Esophagus squamous epithelium (tissue), 5 donors: ENCODE results near the gene FA2H. TPM values are rescaled to one million over a fixed set of nuclear protein-coding genes. Genes with fewer than 3 reads are reported as not detected.

Source experiments
- DNase-seq: peaks from one replicate; lab custom pipeline; 2025; lab: John Stamatoyannopoulos, UW
- H3K27ac ChIP-seq, 4 donors: fragments of 200-600 bp; sonication (generic); one replicate each; pipeline ENCODE4 v1.5.1; 2016 to 2019; ENCODE audit warnings: mild to moderate bottlenecking in 1 of 4
- H3K27me3 ChIP-seq, 4 donors: fragments of 200-600 bp; sonication (generic); 1 replicate in 3 of 4; 2 replicates in 1 of 4; pipeline versions ENCODE4 v1.5.1 to v1.6.0; 2017 to 2021; ENCODE audit warnings: antibody characterized with exemption in 1 of 4
- H3K36me3 ChIP-seq, 3 donors: fragments of 200-600 bp; sonication (generic); one replicate each; pipeline ENCODE4 v1.5.1; 2016 to 2019
- H3K4me1 ChIP-seq, 3 donors: fragments of 200-600 bp; sonication (generic); one replicate each; pipeline ENCODE4 v1.5.1; 2017 to 2019
- H3K4me3 ChIP-seq, 4 donors: fragments of 200-600 bp; sonication (generic); 1 replicate in 3 of 4; 2 replicates in 1 of 4; pipeline ENCODE4 v1.5.1; 2016 to 2019; ENCODE audit warnings: mild to moderate bottlenecking in 2 of 4, moderate library complexity in 1 of 4
- H3K9me3 ChIP-seq, 3 donors: fragments of 200-600 bp; sonication (generic); one replicate each; pipeline ENCODE4 v1.5.1; 2016 to 2019
- POLR2A ChIP-seq, 4 donors: fragments of 450-650 bp; IDR thresholded peaks; one replicate each; pipeline ENCODE4 v1.6.1; 2017; ENCODE audit warnings: antibody characterized with exemption in 4 of 4, mild to moderate bottlenecking in 4 of 4, moderate library complexity in 3 of 4
- WGBS, 2 donors: methylation state at CpG; one replicate each; pipeline ENCODE4 v1.1.5; 2018; 5-methylcytosine and 5-hydroxymethylcytosine counted together
- intact Hi-C: fragments of 100-400 bp; cut with DNase I; formaldehyde crosslinking; loops from one replicate; pipeline ENCODE4 v1.15.0; 2022
- total RNA-seq, 4 donors: library from RNA; depleted of rRNA; stranded (reverse); fragments of >200 nt; gene quantifications; one replicate each; pipeline ENCODE4 v1.1.0, GENCODE V29; 2016
- TF ChIP-seq, protein P1 (sequence below), 6 experiments: fragments of 450-650 bp in 4 of 6; fragments of 200-600 bp in 2 of 6; sonication (generic) in 2 of 6; IDR thresholded peaks; one replicate each; pipeline ENCODE4 v1.5.1; 2016 to 2019; ENCODE audit warnings: antibody characterized with exemption in 6 of 6, mild to moderate bottlenecking in 4 of 6, moderate library complexity in 4 of 6
- donor health status: DM: yes; HTN: yes; CAD: no.

The FA2H gene
- total RNA-seq, 4 donors from 2014 or later = 2.9 to 4.0 (median 3.3) TPM

DNA sequence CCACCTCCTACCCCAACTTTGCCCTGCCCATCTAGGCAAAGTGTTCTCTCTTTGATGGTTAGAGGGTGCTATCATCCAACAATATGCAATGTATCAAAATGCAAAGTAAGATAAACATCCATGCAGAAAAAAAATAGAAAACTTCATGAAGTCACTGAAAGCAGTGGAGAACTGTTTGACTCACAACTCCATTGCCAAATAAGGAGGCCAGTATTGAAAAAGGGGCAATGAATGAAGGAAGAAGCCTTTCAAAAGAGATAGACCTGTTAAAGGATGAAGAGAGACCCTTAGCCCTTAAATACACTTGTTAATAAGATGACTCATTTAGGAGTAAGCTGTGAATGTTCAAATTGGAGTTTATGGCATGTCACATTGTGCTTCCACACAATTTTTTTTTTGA lies 13.0 kb downstream of the FA2H start:
- DNase-seq = no peak
- TF ChIP-seq, protein P1, sequence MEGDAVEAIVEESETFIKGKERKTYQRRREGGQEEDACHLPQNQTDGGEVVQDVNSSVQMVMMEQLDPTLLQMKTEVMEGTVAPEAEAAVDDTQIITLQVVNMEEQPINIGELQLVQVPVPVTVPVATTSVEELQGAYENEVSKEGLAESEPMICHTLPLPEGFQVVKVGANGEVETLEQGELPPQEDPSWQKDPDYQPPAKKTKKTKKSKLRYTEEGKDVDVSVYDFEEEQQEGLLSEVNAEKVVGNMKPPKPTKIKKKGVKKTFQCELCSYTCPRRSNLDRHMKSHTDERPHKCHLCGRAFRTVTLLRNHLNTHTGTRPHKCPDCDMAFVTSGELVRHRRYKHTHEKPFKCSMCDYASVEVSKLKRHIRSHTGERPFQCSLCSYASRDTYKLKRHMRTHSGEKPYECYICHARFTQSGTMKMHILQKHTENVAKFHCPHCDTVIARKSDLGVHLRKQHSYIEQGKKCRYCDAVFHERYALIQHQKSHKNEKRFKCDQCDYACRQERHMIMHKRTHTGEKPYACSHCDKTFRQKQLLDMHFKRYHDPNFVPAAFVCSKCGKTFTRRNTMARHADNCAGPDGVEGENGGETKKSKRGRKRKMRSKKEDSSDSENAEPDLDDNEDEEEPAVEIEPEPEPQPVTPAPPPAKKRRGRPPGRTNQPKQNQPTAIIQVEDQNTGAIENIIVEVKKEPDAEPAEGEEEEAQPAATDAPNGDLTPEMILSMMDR (IDR thresholded peaks at IDR 0.05) = no peak
- TF ChIP-seq POLR2A (IDR thresholded peaks at IDR 0.05) = no peak
- H3K4me1 ChIP-seq = no peaks in the 10 kb centered on the region
- H3K27me3 ChIP-seq = peaks cover 0 to 20% (median 0%) of the 10 kb centered on the region in 4 donors
- H3K4me3 ChIP-seq = no peak overlapping the region
- H3K36me3 ChIP-seq = no peaks in the 10 kb centered on the region
- H3K27ac ChIP-seq = no peak overlapping the region
- intact Hi-C loops = no loop called here
- no peaks in the 10 kb centered on the region for H3K9me3 ChIP-seq

DNA sequence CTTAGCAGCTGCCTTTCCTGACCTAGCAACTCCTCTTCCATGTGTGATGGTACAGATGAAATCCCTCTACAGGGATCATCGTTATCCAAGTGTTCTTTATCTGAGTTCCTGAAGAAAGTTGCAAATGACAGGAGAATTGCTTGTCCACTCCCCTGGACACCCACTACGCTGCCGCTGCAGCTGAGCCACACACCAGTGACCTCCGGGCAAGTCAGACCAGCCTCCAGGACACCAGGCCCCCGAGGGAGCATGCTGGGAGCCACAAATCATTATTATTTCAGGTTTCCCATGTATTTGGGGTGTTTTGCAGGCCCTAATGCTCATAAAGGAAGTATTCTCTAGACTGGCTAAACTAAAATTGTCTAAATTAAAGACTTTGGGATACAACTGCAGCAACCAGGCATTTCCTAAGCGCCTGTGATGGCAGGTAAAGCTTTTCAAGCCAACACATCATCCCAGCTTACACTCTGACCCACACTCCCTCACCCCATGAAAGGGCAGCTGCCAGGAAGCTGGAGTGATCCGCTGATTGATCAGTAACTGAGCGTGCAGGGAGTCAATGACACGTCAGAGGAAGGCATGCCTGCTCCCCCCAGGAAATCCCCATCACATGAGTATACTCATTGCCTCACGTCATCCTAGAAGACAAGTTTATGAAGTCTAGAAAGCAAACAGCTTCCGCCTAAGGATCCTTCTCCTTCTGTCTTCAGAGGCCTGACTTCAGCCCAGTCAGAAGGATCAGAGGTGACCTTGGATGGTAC lies 14.4 kb downstream of the FA2H start:
- Histone ChIP-seq H3K4me1 (no peaks in the 10 kb centered on the region), H3K9me3 (no peaks in the 10 kb centered on the region), H3K27me3 (peaks cover 0 to 11% (median 0%) of the 10 kb centered on the region in 4 donors), H3K27ac (no peak overlapping the region), H3K4me3 (no peak overlapping the region), H3K36me3 (no peaks in the 10 kb centered on the region)
- TF ChIP-seq, protein P1 (IDR thresholded peaks at IDR 0.05) = no peak
- no peak for TF ChIP-seq POLR2A (IDR thresholded peaks at IDR 0.05)
- WGBS, 2 donors = 61 to 71% methylated on average over 8 to 11 of the region's 11 CpGs
- DNase-seq = no peak
- intact Hi-C loops = no loop called here

DNA sequence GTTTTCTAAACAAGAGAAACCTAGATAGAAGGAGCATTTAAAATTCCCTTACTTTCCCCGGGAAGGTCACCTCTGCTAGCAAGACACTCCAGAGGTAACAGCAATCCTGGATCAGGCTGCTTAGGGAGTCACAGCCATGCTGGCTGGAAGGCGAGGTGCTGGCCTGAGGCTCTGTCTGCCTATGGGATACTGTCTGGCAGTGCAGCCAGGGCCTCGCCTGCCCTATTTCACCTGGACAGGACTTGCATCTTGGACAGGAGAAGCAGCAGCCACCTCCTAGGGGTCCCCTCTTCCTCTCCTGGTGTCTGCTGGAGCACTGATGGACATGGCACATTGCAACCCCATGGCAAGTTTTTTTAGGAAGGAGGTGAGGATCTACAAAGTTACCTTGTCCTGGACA lies 15.1 kb downstream of the FA2H start:
- H3K27ac ChIP-seq = no peak overlapping the region
- 80% methylated on average over 2 of the region's 3 CpGs; no CpG with 5 or more reads in 1 of the 2 donors for WGBS, 2 donors
- H3K4me1 ChIP-seq = no peaks in the 10 kb centered on the region
- H3K9me3 ChIP-seq = no peaks in the 10 kb centered on the region
- no peak for TF ChIP-seq POLR2A (IDR thresholded peaks at IDR 0.05)
- TF ChIP-seq, protein P1 (IDR thresholded peaks at IDR 0.05) = no peak
- no peaks in the 10 kb centered on the region for H3K36me3 ChIP-seq
- intact Hi-C loops = no loop called here
- no peak for DNase-seq
- H3K27me3 ChIP-seq = peaks cover 0 to 11% (median 0%) of the 10 kb centered on the region in 4 donors
- H3K4me3 ChIP-seq = no peak overlapping the region

DNA sequence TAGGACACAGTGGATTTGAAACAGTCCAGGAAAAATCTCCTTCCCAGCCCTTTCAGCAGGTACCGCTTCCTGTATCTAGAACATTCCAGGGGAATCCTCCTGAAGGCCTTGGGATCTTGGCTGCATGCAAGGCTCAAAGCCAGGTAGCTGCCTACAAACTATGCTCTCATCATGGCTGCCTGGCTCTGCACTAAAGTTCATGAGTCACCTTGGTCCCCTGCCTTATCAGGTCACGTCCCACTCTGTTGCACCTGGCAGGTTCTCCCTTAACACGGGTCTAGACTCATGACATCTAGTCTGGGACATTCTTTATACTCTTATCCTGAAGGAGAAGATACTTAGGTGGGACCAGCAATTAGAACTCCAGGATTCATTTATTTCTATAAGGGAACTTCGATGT lies 15.8 kb downstream of the FA2H start:
- H3K27ac ChIP-seq = no peak overlapping the region
- H3K4me1 ChIP-seq = no peaks in the 10 kb centered on the region
- TF ChIP-seq, protein P1 (IDR thresholded peaks at IDR 0.05) = no peak
- no peak for TF ChIP-seq POLR2A (IDR thresholded peaks at IDR 0.05)
- H3K4me3 ChIP-seq = no peak overlapping the region
- DNase-seq = no peak
- intact Hi-C loops = no loop called here
- peaks cover 0 to 11% (median 0%) of the 10 kb centered on the region in 4 donors for H3K27me3 ChIP-seq
- WGBS, 2 donors = 78 to 93% methylated on average over 4 of the region's 4 CpGs
- no peaks in the 10 kb centered on the region for H3K36me3 ChIP-seq
- H3K9me3 ChIP-seq = no peaks in the 10 kb centered on the region

DNA sequence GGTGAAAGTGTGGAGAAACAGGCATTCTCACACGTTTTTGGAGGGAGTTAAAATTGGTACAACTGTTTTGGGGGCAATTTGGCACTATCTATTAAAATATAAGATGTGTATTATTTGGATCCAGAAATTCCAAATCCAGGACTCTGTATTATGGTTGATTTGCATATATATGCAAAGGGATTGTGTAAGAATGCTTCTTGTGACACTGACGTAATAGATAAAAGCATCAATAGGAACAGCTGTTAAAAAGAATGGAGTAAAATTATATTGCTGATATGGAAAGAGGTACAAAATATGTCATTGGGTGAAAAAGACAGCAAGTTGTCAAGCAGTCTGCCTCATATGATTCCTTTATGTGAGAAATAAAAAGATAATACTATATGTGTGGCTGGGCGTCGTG lies 17.3 kb downstream of the FA2H start:
- Histone ChIP-seq H3K36me3 (no peaks in the 10 kb centered on the region), H3K4me1 (no peaks in the 10 kb centered on the region), H3K4me3 (no peak overlapping the region), H3K27ac (no peak overlapping the region), H3K9me3 (no peaks in the 10 kb centered on the region), H3K27me3 (peaks cover 0 to 17% (median 0%) of the 10 kb centered on the region in 4 donors)
- intact Hi-C loops = no loop called here
- DNase-seq = no peak
- TF ChIP-seq POLR2A (IDR thresholded peaks at IDR 0.05) = no peak
- TF ChIP-seq, protein P1 (IDR thresholded peaks at IDR 0.05) = no peak
- WGBS, 2 donors = 69 to 76% methylated on average over 4 of the region's 4 CpGs
